ENCODE results near the gene PAX1. TPM values are rescaled to one million over a fixed set of nuclear protein-coding genes. Genes with fewer than 3 reads are reported as not detected.

Gene PAX1
- not detected in 2 replicates for total RNA-seq (2011; cell fraction: chromatin; rRNA removed; ENCODE audit: low replicate concordance)
- total RNA-seq (2011; cell fraction: nucleolus; rRNA removed) = not detected in 2 replicates
- not detected in 2 replicates for total RNA-seq (2011; cell fraction: nucleoplasm; rRNA removed)
- total RNA-seq (2014; rRNA removed) = not detected in 2 replicates
- not detected in 2 replicates for total RNA-seq (2014; rRNA removed; fragmentation: Illumina TruSeq; extraction: Trizol)
- total RNA-seq (2015; rRNA removed; fragmentation: Illumina TruSeq; extraction: Trizol) = not detected in 2 replicates
- not detected in 2 replicates for total RNA-seq (2021)
- not detected in 2 replicates for polyA plus RNA-seq (2011; rRNA removed)
- not detected in 2 replicates for polyA plus RNA-seq (2011; cell fraction: cytosol; rRNA removed)
- polyA plus RNA-seq (2011; cell fraction: nucleus; rRNA removed) = not detected in 2 replicates
- polyA plus RNA-seq (2012) = not detected in 2 replicates
- polyA plus RNA-seq (2014; fragmentation: Illumina TruSeq; extraction: Trizol) = not detected in 2 replicates
- not detected for polyA plus RNA-seq (2014; fragmentation: Nextera tagmentation; extraction: Ambion mirVana)
- not detected in 2 replicates for polyA plus RNA-seq (2014; rRNA removed)
- not detected in 2 replicates for polyA minus RNA-seq (2011; rRNA and poly(A)+ RNA removed)
- not detected in 2 replicates for polyA minus RNA-seq (2011; cell fraction: cytosol; rRNA and poly(A)+ RNA removed)
- polyA minus RNA-seq (2011; cell fraction: nucleus; rRNA and poly(A)+ RNA removed) = not detected in 2 replicates
- percentile 7 among the genes with signal in this experiment for Bru-seq, nascent RNA
- not detected for BruChase-seq, experiment 1, labeled RNA remaining after a 2-hour chase
- BruChase-seq, experiment 2, labeled RNA remaining after a 6-hour chase = not detected
- long read RNA-seq, experiment 1 = 0 reads
- long read RNA-seq, experiment 2 = 0 reads
- long read RNA-seq, experiment 3 = 0 reads

DNA sequence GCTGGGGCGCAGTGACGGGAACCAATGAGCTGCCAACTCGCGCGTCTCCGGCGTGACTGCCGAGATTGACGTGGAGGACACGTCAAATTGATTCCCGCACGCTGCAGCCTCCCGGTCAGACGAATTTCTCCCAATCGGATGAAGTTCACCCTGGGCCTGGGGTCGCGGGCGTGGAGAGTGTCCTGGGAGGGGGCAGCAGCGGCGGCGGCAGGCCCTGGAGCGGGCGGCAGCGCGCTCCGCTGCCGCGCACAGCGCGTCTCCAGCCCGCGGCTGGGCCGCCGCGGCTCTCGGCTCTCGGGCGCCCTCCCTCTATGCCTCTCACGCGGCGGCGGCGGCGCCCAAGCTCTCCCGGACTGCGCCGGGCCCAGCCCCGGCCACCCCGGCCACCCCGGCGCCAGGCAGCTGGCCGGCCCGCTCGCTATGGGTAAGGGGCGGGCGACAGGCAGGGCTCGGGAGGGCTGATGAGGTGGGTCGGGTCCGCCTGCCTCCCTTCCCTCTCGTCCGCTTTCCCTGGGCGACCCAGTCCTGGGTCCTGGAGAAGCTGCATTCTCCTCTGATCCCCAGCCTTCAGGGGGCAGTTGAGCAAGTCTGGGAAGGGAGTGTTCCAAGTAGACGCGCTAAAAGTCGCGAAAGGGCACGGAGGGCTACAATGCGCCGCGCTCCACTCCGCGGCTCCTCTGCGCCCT, at the start of gene PAX1:
PAX1 (plus strand) TSS at position 90 of the 686 bp plus-strand sequence; CDS start at position 139, 49 bp downstream.
- no TSS peak for BruUV-seq (replicated peaks)
- no peaks in the 10 kb centered on the region for H3K9me3 ChIP-seq (replicated peaks; ENCODE audit: control insufficient read depth, insufficient read depth, low read depth, low read length)
- no peaks in the 10 kb centered on the region for H4K20me1 ChIP-seq (replicated peaks; ENCODE audit: control insufficient read depth, insufficient read depth, low read length)
- peaks cover 4 to 46% of the 10 kb centered on the region in 2 experiments; a peak in 3 of 5 replicates for H3K27me3 ChIP-seq (ENCODE audit: control insufficient read depth in 2 of 2, insufficient read depth in 2 of 2, low read length in 2 of 2)
- in situ Hi-C loops (cut with MboI) = no loop called here
- H3K9me1 ChIP-seq (ENCODE audit: control insufficient read depth, insufficient read depth, low read length) = no peaks in the 10 kb centered on the region
- H3K4me1 ChIP-seq (replicated peaks in 1 of 2; ENCODE audit: control insufficient read depth in 2 of 2, insufficient read depth in 2 of 2, low read length in 2 of 2) = peaks cover 0 to 6% of the 10 kb centered on the region in 2 experiments; a peak in 2 of 5 replicates
- H3K79me2 ChIP-seq (ENCODE audit: control insufficient read depth, insufficient read depth, low read length) = no peaks in the 10 kb centered on the region
- ATAC-seq (no peak), DNase-seq (ENCODE audit: extremely low read depth in 1 of 4, low spot score in 3 of 4) (no peak), FAIRE-seq (no peak)
- no peak within 1 kb of the TSS for H3K27ac ChIP-seq (ENCODE audit: extremely low read depth, low read depth, low read length)
- no peaks in the 10 kb centered on the region for H3K36me3 ChIP-seq (ENCODE audit: control insufficient read depth, insufficient read depth, low read length)
- H3K4me3 ChIP-seq = no peak within 1 kb of the TSS
- H3K9ac ChIP-seq (ENCODE audit: insufficient read depth in 1 of 2, low read depth in 2 of 2, low read length in 2 of 2) = no peak within 1 kb of the TSS
- POLR2A ChIA-PET = interaction anchor here (0.6 kb wide), 1 partner anchor 1096 kb away, joined by 3 read pairs; no protein-coding TSS in a partner anchor
- 51% methylated on average over 9 of the region's 73 CpGs for WGBS (ENCODE audit: insufficient coverage, low coverage, missing lambda C conversion rate)
- CTCF ChIA-PET (ENCODE audit: low intra/inter-chr PET ratio) = no interaction called here
- H2AFZ ChIP-seq (ENCODE audit: low read depth, low read length) = no peak within 1 kb of the TSS
- no peak within 1 kb of the TSS for H3K4me2 ChIP-seq (ENCODE audit: insufficient read depth, low read length)
- intact Hi-C loops (cut with micrococcal nuclease) = no loop called here
- no peak for TF ChIP-seq SMC3 (conservative IDR thresholded peaks at IDR 0.05; ENCODE audit: insufficient read depth, low read depth, low read length)
- no peak for TF ChIP-seq HNRNPL (IDR thresholded peaks at IDR 0.05; ENCODE audit: low read depth, low read length)
- TF ChIP-seq, protein P1, sequence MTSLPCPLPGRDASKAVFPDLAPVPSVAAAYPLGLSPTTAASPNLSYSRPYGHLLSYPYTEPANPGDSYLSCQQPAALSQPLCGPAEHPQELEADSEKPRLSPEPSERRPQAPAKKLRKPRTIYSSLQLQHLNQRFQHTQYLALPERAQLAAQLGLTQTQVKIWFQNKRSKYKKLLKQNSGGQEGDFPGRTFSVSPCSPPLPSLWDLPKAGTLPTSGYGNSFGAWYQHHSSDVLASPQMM (CRISPR knock-in tag; IDR thresholded peaks at IDR 0.05) = no peak
- no peak for TF ChIP-seq MTA1 (IDR thresholded peaks at IDR 0.05; ENCODE audit: borderline replicate concordance)
- no peak for TF ChIP-seq COPS2 (conservative IDR thresholded peaks at IDR 0.05)
- no peak for TF ChIP-seq SP2 (IDR thresholded peaks at IDR 0.05; ENCODE audit: extremely low read depth, low read depth, low read length, poor library complexity, severe bottlenecking)
- TF ChIP-seq YBX1 (IDR thresholded peaks at IDR 0.05) = no peak
- TF ChIP-seq, protein P2, sequence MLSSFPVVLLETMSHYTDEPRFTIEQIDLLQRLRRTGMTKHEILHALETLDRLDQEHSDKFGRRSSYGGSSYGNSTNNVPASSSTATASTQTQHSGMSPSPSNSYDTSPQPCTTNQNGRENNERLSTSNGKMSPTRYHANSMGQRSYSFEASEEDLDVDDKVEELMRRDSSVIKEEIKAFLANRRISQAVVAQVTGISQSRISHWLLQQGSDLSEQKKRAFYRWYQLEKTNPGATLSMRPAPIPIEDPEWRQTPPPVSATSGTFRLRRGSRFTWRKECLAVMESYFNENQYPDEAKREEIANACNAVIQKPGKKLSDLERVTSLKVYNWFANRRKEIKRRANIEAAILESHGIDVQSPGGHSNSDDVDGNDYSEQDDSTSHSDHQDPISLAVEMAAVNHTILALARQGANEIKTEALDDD (IDR thresholded peaks at IDR 0.05) = no peak
- no peak for TF ChIP-seq NCOR1 (IDR thresholded peaks at IDR 0.05)
- TF ChIP-seq RBFOX2 (IDR thresholded peaks at IDR 0.05; ENCODE audit: low read depth, low read length) = no peak
- TF ChIP-seq ZNF384 (IDR thresholded peaks at IDR 0.05; ENCODE audit: low read depth, low read length) = no peak
- TF ChIP-seq ZNF143 (CRISPR knock-in tag; IDR thresholded peaks at IDR 0.05) = no peak
- TF ChIP-seq GATAD2A (IDR thresholded peaks at IDR 0.05) = no peak
- TF ChIP-seq TEAD1 (CRISPR knock-in tag; IDR thresholded peaks at IDR 0.05) = no peak
- TF ChIP-seq ZNF77 (CRISPR knock-in tag; IDR thresholded peaks at IDR 0.05) = no peak
- TF ChIP-seq CHCHD3 (CRISPR knock-in tag; IDR thresholded peaks at IDR 0.05) = no peak
- TF ChIP-seq NFYB (IDR thresholded peaks at IDR 0.05; ENCODE audit: extremely low read depth, insufficient read length) = no peak
